Stimulated activated naive CD4-positive, alpha-beta T cell (primary cell): ENCODE data around the gene PCDH1.

Experiments
- DNase-seq, 6 experiments: peaks; one replicate each; lab custom pipeline; 2025; lab: John Stamatoyannopoulos, UW

The PCDH1 gene

GRCh38 chr5:141873933-141874261, 4.3 kb downstream of the PCDH1 start:
- no peak for DNase-seq

- no peak for DNase-seq
Observed at GRCh38 chr5:141872496-141873356, 5.5 kb downstream of the PCDH1 start.

GRCh38 chr5:141871870-141872269, 6.3 kb downstream of the PCDH1 start:
- no peak for DNase-seq

GRCh38 chr5:141870871-141871270, 7.3 kb downstream of the PCDH1 start:
- no peak for DNase-seq

- DNase-seq: no peak
Observed at GRCh38 chr5:141870228-141870627, 8.0 kb downstream of the PCDH1 start.

GRCh38 chr5:141869514-141869913, 8.7 kb downstream of the PCDH1 start:
- DNase-seq: no peak

GRCh38 chr5:141869040-141869439, 9.2 kb downstream of the PCDH1 start:
- DNase-seq: no peak

- DNase-seq: no peak
Observed at GRCh38 chr5:141868541-141868940, 9.7 kb downstream of the PCDH1 start.

- no peak for DNase-seq
Observed at GRCh38 chr5:141867651-141868050, 10.6 kb downstream of the PCDH1 start.

- DNase-seq: no peak
Observed at GRCh38 chr5:141867139-141867538, 11.1 kb downstream of the PCDH1 start.

- no peak for DNase-seq
Observed at GRCh38 chr5:141866096-141866495, 12.1 kb downstream of the PCDH1 start.

GRCh38 chr5:141865406-141865805, 12.8 kb downstream of the PCDH1 start:
- no peak for DNase-seq

- no peak for DNase-seq
Observed at GRCh38 chr5:141864371-141865370, 13.5 kb downstream of the PCDH1 start.

- DNase-seq: no peak
Observed at GRCh38 chr5:141863569-141864178, 14.5 kb downstream of the PCDH1 start.

GRCh38 chr5:141862936-141863543, 15.2 kb downstream of the PCDH1 start:
- DNase-seq: no peak

GRCh38 chr5:141861194-141861593, 17.0 kb downstream of the PCDH1 start:
- DNase-seq: no peak

- no peak for DNase-seq
Observed at GRCh38 chr5:141858079-141858765, 20.0 kb downstream of the PCDH1 start.

GRCh38 chr5:141857226-141857625, 21.0 kb downstream of the PCDH1 start:
- DNase-seq: no peak

- DNase-seq: no peak
Observed at GRCh38 chr5:141856037-141856790, 22.0 kb downstream of the PCDH1 start.

- no peak for DNase-seq
Observed at GRCh38 chr5:141855265-141856036, 22.8 kb downstream of the PCDH1 start.
